A549 (cell line): ENCODE data around the gene ALG11. TPM values are rescaled to one million over a fixed set of nuclear protein-coding genes. Genes with fewer than 3 reads are reported as not detected.

ENCODE experiments used
- ATAC-seq, 2 experiments: fragments of 200-7000 bp in 1 of 2; fragments of >200 bp in 1 of 2; cut with Nextera tagmentation in 1 of 2; cut with Tn5 transposase in 1 of 2; 3 replicates each; pipeline versions ENCODE4 v1.8.0 to v1.9.1; 2018 to 2020; ENCODE audit warnings: mild to moderate bottlenecking in 1 of 2, moderate library complexity in 1 of 2
- CTCF ChIA-PET: fragments of 300-600 bp; sonication (Branson Sonifier 250); formaldehyde crosslinking; extraction: SDS; loops from one replicate; lab custom pipeline; 2021; ENCODE audit warnings: antibody characterized with exemption, inconsistent platforms; lab: Yijun Ruan, JAX
- POLR2A ChIA-PET: fragments of 350-600 bp; formaldehyde crosslinking; extraction: SDS; loops from one replicate; lab custom pipeline; 2021; ENCODE audit warnings: antibody characterized with exemption, inconsistent platforms; lab: Yijun Ruan, JAX
- DNase-seq, 2 experiments: peaks; one replicate each; pipeline versions ENCODE4 v3.0.0 to v3.0.0-alpha.2; 2011 to 2016; ENCODE audit warnings: low read depth in 1 of 2, low spot score in 1 of 2
- FAIRE-seq: peaks from 2 replicates; lab custom pipeline; 2011; peaks lifted over from hg19 to GRCh38; lab: Jason Lieb, UNC
- H3K27ac ChIP-seq, 2 experiments: fragments of >200 bp; sonication (Bioruptor Twin); formaldehyde crosslinking; 3 replicates each; pipeline ENCODE4 v1.5.1; 2016 to 2017
- H3K4me1 ChIP-seq: fragments of >200 bp; sonication (Bioruptor Twin); formaldehyde crosslinking; 3 replicates; pipeline ENCODE4 v1.6.1; 2016
- H3K4me2 ChIP-seq: fragments of >200 bp; sonication (Bioruptor Twin); formaldehyde crosslinking; 3 replicates; pipeline ENCODE4 v1.6.1; 2016
- H3K4me3 ChIP-seq: fragments of >200 bp; sonication (Bioruptor Twin); formaldehyde crosslinking; 3 replicates; pipeline ENCODE4 v1.5.1; 2016
- H3K9me3 ChIP-seq: fragments of >200 bp; sonication (Bioruptor Twin); formaldehyde crosslinking; 3 replicates; pipeline ENCODE4 v1.6.1; 2016
- CHD2 ChIP-seq: fragments of 150-350 bp; IDR thresholded peaks from 2 replicates; pipeline ENCODE4 v1.6.1; 2014; ENCODE audit warnings: low read length; ENCODE audit not compliant: partially characterized antibody
- FOSB ChIP-seq: fragments of 250-450 bp; sonication (Bioruptor Pico); IDR thresholded peaks from 2 replicates; pipeline ENCODE4 v1.5.0; 2020; ENCODE audit warnings: mild to moderate bottlenecking, moderate library complexity
- HOXA7 ChIP-seq: fragments of 250-450 bp; sonication (Bioruptor Pico); IDR thresholded peaks from 2 replicates; pipeline ENCODE4 v1.5.0; 2020; ENCODE audit warnings: mild to moderate bottlenecking, moderate library complexity
- HOXB13 ChIP-seq: fragments of 250-450 bp; sonication (Bioruptor Pico); IDR thresholded peaks from 2 replicates; pipeline ENCODE4 v1.5.0; 2020; ENCODE audit warnings: low read depth, mild to moderate bottlenecking, moderate library complexity
- MAZ ChIP-seq: fragments of 150-350 bp; IDR thresholded peaks from 2 replicates; pipeline ENCODE4 v1.6.1; 2014; ENCODE audit warnings: antibody characterized with exemption, low read depth, low read length, borderline replicate concordance
- NFE2L2 ChIP-seq: fragments of 150-350 bp; conservative IDR thresholded peaks from 2 replicates; pipeline ENCODE4 v1.6.1; 2014; ENCODE audit warnings: low read length
- SMC3 ChIP-seq: fragments of >200 bp; sonication (Bioruptor Twin); formaldehyde crosslinking; IDR thresholded peaks from 3 replicates; pipeline ENCODE4 v1.6.1; 2018; ENCODE audit warnings: inconsistent platforms
- SREBF2 ChIP-seq: fragments of 450-650 bp; IDR thresholded peaks from 2 replicates; pipeline ENCODE4 v1.6.1; 2014; ENCODE audit warnings: mild to moderate bottlenecking, moderate library complexity
- TP53 ChIP-seq: fragments of 250-450 bp; sonication (Bioruptor Pico); IDR thresholded peaks from 2 replicates; pipeline ENCODE4 v1.5.0; 2021; ENCODE audit warnings: mild to moderate bottlenecking, moderate library complexity
- ZC3H11A ChIP-seq: fragments of 450-650 bp; IDR thresholded peaks from 2 replicates; pipeline ENCODE4 v1.6.1; 2014; ENCODE audit warnings: antibody characterized with exemption, mild to moderate bottlenecking
- ZSCAN20 ChIP-seq: fragments of 250-450 bp; sonication (Bioruptor Pico); IDR thresholded peaks from 2 replicates; pipeline ENCODE4 v1.8.0; 2022; ENCODE audit warnings: mild to moderate bottlenecking, moderate library complexity
- WGBS: methylation state at CpG from one replicate; pipeline ENCODE4 v1.1.6; 2017; ENCODE audit errors: missing lambda C conversion rate; 5-methylcytosine and 5-hydroxymethylcytosine counted together
- polyA plus RNA-seq, 4 experiments: library from polyadenylated mRNA; depleted of rRNA in 3 of 4; stranded (reverse); fragments of >200 nt; fragmentation: RNase III in 1 of 4; extraction: RNeasy Plus Mini Kit Qiagen cat#74134 plus additional on column Dnase treatment in 1 of 4; gene quantifications; 2 replicates in 3 of 4; 3 replicates in 1 of 4; pipeline ENCODE4 v1.2.3, GENCODE V29; 2011 to 2017
- TF ChIP-seq, protein P1 (sequence below): fragments of 200-600 bp; sonication (generic); IDR thresholded peaks from 2 replicates; pipeline ENCODE4 v1.6.1; 2016; ENCODE audit warnings: antibody characterized with exemption, mild to moderate bottlenecking, moderate library complexity
- TF ChIP-seq, protein P2 (sequence below): fragments of 250-450 bp; sonication (Bioruptor Pico); IDR thresholded peaks from 2 replicates; pipeline ENCODE4 v1.5.0; 2021; ENCODE audit warnings: mild to moderate bottlenecking, moderate library complexity, borderline replicate concordance
- TF ChIP-seq, protein P3 (sequence below): fragments of >200 bp; sonication (Bioruptor Twin); formaldehyde crosslinking; IDR thresholded peaks from 3 replicates; pipeline ENCODE4 v1.5.1; 2016

The ALG11 gene
- polyA plus RNA-seq, 2 of the 4 experiments (the other 2 are of a cell fraction) = 17.2 to 17.4 TPM

DNA sequence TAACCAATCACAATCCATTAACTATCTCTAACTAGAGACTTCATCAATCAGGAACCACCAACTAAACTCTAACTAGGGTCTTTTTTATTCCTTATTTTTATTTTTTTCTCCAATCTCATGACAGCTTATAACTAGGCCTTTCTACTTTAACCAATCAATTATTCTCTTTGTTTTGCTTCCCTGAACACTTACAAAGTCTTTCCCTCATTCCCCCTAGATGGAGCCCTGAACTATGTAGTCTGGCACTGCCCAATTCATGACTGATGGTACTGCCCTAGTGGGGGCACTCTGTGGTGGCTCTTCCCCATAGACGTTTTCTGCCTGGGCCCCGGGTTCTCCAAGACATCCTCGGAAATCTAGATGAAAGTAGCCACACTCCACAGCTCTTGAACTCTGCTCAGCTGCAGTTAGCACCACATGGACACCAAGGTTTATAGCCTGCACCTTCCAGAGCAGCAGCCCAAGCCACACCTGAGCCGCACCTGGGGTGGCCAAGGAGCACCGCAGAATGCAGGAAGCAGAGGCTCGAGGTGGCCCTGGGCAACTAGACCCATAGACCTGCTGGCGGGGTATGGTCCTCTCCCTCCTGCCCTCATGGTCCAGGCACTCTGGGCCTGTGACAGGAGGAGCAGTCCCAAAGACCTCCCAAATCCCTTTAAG, 7.6 kb upstream of the ALG11 start:
- DNase-seq (no peak), ATAC-seq (peak in 1 of 2 experiments; percentile 63; a peak in 3 of 6 replicates), FAIRE-seq (no peak)
- no peak overlapping the region for H3K4me3 ChIP-seq
- WGBS = 50% methylated on average over 1 of the region's 7 CpGs
- TF ChIP-seq TP53 (no peak), HOXB13 (no peak), NFE2L2 (no peak), FOSB (no peak)
- TF ChIP-seq, protein P1, sequence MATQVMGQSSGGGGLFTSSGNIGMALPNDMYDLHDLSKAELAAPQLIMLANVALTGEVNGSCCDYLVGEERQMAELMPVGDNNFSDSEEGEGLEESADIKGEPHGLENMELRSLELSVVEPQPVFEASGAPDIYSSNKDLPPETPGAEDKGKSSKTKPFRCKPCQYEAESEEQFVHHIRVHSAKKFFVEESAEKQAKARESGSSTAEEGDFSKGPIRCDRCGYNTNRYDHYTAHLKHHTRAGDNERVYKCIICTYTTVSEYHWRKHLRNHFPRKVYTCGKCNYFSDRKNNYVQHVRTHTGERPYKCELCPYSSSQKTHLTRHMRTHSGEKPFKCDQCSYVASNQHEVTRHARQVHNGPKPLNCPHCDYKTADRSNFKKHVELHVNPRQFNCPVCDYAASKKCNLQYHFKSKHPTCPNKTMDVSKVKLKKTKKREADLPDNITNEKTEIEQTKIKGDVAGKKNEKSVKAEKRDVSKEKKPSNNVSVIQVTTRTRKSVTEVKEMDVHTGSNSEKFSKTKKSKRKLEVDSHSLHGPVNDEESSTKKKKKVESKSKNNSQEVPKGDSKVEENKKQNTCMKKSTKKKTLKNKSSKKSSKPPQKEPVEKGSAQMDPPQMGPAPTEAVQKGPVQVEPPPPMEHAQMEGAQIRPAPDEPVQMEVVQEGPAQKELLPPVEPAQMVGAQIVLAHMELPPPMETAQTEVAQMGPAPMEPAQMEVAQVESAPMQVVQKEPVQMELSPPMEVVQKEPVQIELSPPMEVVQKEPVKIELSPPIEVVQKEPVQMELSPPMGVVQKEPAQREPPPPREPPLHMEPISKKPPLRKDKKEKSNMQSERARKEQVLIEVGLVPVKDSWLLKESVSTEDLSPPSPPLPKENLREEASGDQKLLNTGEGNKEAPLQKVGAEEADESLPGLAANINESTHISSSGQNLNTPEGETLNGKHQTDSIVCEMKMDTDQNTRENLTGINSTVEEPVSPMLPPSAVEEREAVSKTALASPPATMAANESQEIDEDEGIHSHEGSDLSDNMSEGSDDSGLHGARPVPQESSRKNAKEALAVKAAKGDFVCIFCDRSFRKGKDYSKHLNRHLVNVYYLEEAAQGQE = no peak
- H3K9me3 ChIP-seq = no peaks in the 10 kb centered on the region
- no peaks in the 10 kb centered on the region for H3K4me1 ChIP-seq
- ChIA-PET CTCF (interaction anchor here (1.5 kb wide), 1 partner anchor 123 kb away, joined by 5 read pairs; no protein-coding TSS in a partner anchor), POLR2A (no interaction called here)
- H3K4me2 ChIP-seq = no peak overlapping the region
- H3K27ac ChIP-seq = no peak overlapping the region

DNA sequence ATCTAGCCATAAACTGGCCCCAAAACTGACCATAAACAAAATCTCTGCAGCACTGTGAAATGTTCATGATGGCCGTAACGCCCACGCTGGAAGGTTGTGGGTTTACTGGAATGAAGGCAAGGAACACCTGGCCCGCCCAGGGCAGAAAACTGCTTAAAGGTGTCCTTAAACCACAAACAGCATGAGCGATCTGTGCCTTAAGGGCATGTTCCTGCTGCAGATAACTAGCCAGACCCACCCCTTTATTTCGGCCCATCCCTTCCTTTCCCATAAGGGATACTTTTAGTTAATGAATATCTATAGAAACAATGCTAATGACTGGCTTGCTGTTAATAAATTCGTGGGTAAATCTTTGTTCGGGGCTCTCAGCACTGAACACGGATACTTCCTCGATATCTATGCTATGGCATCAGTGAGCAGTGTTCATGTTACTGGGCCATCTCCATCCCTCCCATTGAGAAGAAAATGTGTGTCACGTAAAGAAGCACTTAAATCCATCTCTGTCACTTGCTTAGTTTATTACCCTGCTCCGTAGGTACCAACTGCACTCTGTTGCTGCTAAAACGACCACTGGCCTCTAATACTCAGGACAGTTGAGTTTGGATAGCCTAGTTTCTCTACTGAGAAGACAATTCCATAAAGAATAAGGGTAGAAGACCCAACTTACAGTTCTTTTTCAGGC, 6.2 kb upstream of the ALG11 start:
- Histone ChIP-seq H3K4me2 (no peak overlapping the region), H3K4me1 (0 out of 3 replicates have a peak, but pooled peaks cover 4% of the 10 kb centered on the region), H3K27ac (no peak overlapping the region), H3K4me3 (no peak overlapping the region), H3K9me3 (no peaks in the 10 kb centered on the region)
- ChIA-PET CTCF (no interaction called here), POLR2A (no interaction called here)
- no peak for DNase-seq
- no peak for TF ChIP-seq FOSB
- no peak for TF ChIP-seq MAZ
- WGBS = 63% methylated on average over 8 of the region's 13 CpGs
- no peak for ATAC-seq
- no peak for FAIRE-seq

DNA sequence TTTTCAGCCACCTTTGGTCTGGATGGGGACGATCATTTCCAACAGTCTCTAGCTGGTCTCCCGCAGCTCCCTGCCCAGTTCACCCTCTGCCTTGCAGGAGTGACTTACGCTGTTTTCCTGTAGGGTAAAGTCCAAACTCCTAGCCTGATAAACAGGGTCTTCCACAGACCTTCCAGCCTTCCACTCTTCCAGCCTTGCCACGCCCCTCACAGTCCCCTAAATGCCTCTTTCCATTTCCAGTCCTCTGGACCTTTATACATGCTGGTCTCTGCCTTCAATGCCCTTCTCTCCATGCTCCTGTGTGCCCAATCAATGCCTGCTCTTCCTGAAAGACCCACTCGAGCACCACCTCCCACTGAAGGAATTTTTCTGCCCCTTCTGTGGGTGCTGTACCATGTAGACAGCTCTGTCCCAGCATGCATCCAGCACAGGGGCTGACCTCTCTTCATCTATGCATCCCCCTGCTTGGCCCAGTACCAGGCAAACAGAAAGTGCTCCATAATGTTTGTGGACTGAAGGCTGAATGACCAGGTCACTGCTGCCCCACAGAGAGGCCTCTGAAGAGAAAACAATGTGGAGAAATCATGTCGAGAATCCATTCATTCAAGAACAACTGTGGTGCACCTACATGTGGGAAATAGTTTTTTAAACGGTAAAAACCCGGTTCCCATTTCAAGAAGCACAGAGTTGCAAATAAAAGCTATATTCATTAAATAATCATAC, 5.5 kb upstream of the ALG11 start:
- Histone ChIP-seq H3K4me1 (0 out of 3 replicates have a peak, but pooled peaks cover 5% of the 10 kb centered on the region), H3K4me2 (no peak overlapping the region), H3K9me3 (no peaks in the 10 kb centered on the region), H3K27ac (no peak overlapping the region), H3K4me3 (no peak overlapping the region)
- CTCF ChIA-PET = no interaction called here
- WGBS = 70% methylated on average over 8 of the region's 8 CpGs
- POLR2A ChIA-PET = no interaction called here
- TF ChIP-seq NFE2L2 (no peak), SMC3 (no peak), ZC3H11A (no peak), HOXB13 (no peak), ZSCAN20 (no peak), CHD2 (no peak), MAZ (no peak), HOXA7 (CRISPR knock-in tag) (no peak), SREBF2 (no peak)
- TF ChIP-seq, protein P2, sequence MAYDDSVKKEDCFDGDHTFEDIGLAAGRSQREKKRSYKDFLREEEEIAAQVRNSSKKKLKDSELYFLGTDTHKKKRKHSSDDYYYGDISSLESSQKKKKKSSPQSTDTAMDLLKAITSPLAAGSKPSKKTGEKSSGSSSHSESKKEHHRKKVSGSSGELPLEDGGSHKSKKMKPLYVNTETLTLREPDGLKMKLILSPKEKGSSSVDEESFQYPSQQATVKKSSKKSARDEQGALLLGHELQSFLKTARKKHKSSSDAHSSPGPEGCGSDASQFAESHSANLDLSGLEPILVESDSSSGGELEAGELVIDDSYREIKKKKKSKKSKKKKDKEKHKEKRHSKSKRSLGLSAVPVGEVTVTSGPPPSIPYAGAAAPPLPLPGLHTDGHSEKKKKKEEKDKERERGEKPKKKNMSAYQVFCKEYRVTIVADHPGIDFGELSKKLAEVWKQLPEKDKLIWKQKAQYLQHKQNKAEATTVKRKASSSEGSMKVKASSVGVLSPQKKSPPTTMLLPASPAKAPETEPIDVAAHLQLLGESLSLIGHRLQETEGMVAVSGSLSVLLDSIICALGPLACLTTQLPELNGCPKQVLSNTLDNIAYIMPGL (CRISPR knock-in tag) = no peak
- TF ChIP-seq, protein P3, sequence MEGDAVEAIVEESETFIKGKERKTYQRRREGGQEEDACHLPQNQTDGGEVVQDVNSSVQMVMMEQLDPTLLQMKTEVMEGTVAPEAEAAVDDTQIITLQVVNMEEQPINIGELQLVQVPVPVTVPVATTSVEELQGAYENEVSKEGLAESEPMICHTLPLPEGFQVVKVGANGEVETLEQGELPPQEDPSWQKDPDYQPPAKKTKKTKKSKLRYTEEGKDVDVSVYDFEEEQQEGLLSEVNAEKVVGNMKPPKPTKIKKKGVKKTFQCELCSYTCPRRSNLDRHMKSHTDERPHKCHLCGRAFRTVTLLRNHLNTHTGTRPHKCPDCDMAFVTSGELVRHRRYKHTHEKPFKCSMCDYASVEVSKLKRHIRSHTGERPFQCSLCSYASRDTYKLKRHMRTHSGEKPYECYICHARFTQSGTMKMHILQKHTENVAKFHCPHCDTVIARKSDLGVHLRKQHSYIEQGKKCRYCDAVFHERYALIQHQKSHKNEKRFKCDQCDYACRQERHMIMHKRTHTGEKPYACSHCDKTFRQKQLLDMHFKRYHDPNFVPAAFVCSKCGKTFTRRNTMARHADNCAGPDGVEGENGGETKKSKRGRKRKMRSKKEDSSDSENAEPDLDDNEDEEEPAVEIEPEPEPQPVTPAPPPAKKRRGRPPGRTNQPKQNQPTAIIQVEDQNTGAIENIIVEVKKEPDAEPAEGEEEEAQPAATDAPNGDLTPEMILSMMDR = no peak
- FAIRE-seq = no peak
- no peak for ATAC-seq
- DNase-seq = no peak
